GM12878 (cell line): ENCODE measurements around the gene GLB1L2.
"Not testable (repeated sequence)": the region's sequence is repeated elsewhere in the genome, so short reads cannot be mapped to it uniquely, and the experiment has no call there.

Experiments
- CTCF ChIP-seq, 3 experiments: IDR thresholded peaks in 2 of 3; conservative IDR thresholded peaks in 1 of 3; 2 replicates each; pipeline ENCODE4 v1.5.1; 2011; ENCODE audit warnings: low read depth in 3 of 3, low read length in 3 of 3, mild to moderate bottlenecking in 3 of 3, control low read depth in 2 of 3, moderate library complexity in 2 of 3, inconsistent platforms in 1 of 3, mixed read lengths in 1 of 3; ENCODE audit not compliant: control insufficient read depth in 2 of 3, insufficient read depth in 1 of 3; ENCODE audit errors: extremely low read depth in 1 of 3
- MAX ChIP-seq: IDR thresholded peaks from 2 replicates; pipeline ENCODE4 v1.6.1; 2012; ENCODE audit warnings: low read depth, low read length, improper control_type of control experiment
- POLR2A ChIP-seq: IDR thresholded peaks from 2 replicates; pipeline ENCODE4 v1.6.1; 2011; ENCODE audit warnings: low read depth, mild to moderate bottlenecking, low read length
- RELA ChIP-seq: fragments of 450-650 bp; IDR thresholded peaks from 2 replicates; pipeline ENCODE4 v1.8.0; 2014; ENCODE audit warnings: borderline replicate concordance; ENCODE audit not compliant: partially characterized antibody
- SPI1 ChIP-seq: IDR thresholded peaks from 2 replicates; pipeline ENCODE4 v1.6.1; 2011; ENCODE audit warnings: low read depth, mild to moderate bottlenecking, low read length, moderate library complexity, borderline replicate concordance; ENCODE audit not compliant: insufficient read depth
- SUPT20H ChIP-seq: IDR thresholded peaks from 2 replicates; pipeline ENCODE4 v1.6.1; 2011; ENCODE audit warnings: low read depth, mild to moderate bottlenecking, low read length, moderate library complexity, borderline replicate concordance; ENCODE audit not compliant: control insufficient read depth
- YY1 ChIP-seq: IDR thresholded peaks from 2 replicates; pipeline ENCODE4 v1.6.1; 2011; ENCODE audit warnings: low read depth, mild to moderate bottlenecking, low read length

- not testable (repeated sequence) for TF ChIP-seq YY1; CTCF (IDR thresholded peaks at IDR 0.05 in 2 of 3, conservative IDR thresholded peaks at IDR 0.05 in 1 of 3; ENCODE audit: control insufficient read depth in 2 of 3, extremely low read depth in 1 of 3, insufficient read depth in 1 of 3, low read depth in 3 of 3, low read length in 3 of 3); SUPT20H; SPI1; RELA; POLR2A; MAX
Observed at GRCh38 chr11:134284349-134284748, 47.4 kb upstream of the GLB1L2 start.
